GM12878 (cell line): ENCODE data around the gene SIGLEC11. TPM values are rescaled to one million over a fixed set of nuclear protein-coding genes. Genes with fewer than 3 reads are reported as not detected.

ENCODE experiments used
- ATAC-seq: fragments of 200-7000 bp; cut with Tn5 transposase; 3 replicates; pipeline ENCODE4 v1.9.1; 2020; ENCODE audit warnings: mild to moderate bottlenecking, moderate library complexity
- BruUV-seq: library from RNA; stranded (reverse); fragments of 400-500 nt; replicated peaks from 2 replicates; lab custom pipeline; 2021; lab: Mats Ljungman, UMichigan
- CTCF ChIA-PET: fragments of 300-600 bp; sonication (Branson Sonifier 250); formaldehyde crosslinking; extraction: SDS; loops from one replicate; lab custom pipeline; 2021; ENCODE audit warnings: inconsistent platforms; lab: Yijun Ruan, JAX
- POLR2A ChIA-PET: fragments of 350-600 bp; formaldehyde crosslinking; extraction: SDS; loops from one replicate; lab custom pipeline; 2021; ENCODE audit warnings: inconsistent platforms; lab: Charles Lee
- RAD21 ChIA-PET: fragments of 300-600 bp; sonication (Branson Sonifier 250); formaldehyde crosslinking; loops from one replicate; lab custom pipeline; 2023; ENCODE audit warnings: antibody characterized with exemption; ENCODE audit not compliant: unreplicated experiment; lab: Charles Lee
- SMC1A ChIA-PET: fragments of 300-600 bp; sonication (Branson Sonifier 250); formaldehyde crosslinking; loops from one replicate; lab custom pipeline; 2023; ENCODE audit not compliant: unreplicated experiment, uncharacterized antibody; lab: Charles Lee
- DNase-seq: peaks from one replicate; pipeline ENCODE4 v3.0.0-alpha.2; 2011; ENCODE audit warnings: low read depth, low spot score
- FAIRE-seq: peaks from 3 replicates; lab custom pipeline; 2011; peaks lifted over from hg19 to GRCh38; lab: Jason Lieb, UNC
- H2AFZ ChIP-seq: 2 replicates; pipeline ENCODE4 v1.6.0; 2011; ENCODE audit warnings: low read depth, low read length, control low read depth; ENCODE audit not compliant: control insufficient read depth
- H3K27ac ChIP-seq: 2 replicates; pipeline ENCODE4 v1.5.1; 2011; ENCODE audit warnings: control low read depth; ENCODE audit not compliant: control insufficient read depth, insufficient read depth
- H3K27me3 ChIP-seq, 2 experiments: replicated peaks in 1 of 2; 2 replicates each; pipeline versions ENCODE4 v1.6.0 to v1.6.1; 2011; ENCODE audit warnings: low read length in 1 of 2; ENCODE audit not compliant: control insufficient read depth in 2 of 2, insufficient read depth in 2 of 2
- H3K36me3 ChIP-seq, 2 experiments: 2 replicates each; pipeline ENCODE4 v1.5.1; 2011; ENCODE audit warnings: low read length in 1 of 2; ENCODE audit not compliant: control insufficient read depth in 2 of 2, insufficient read depth in 2 of 2
- H3K4me1 ChIP-seq: 2 replicates; pipeline ENCODE4 v1.6.1; 2011; ENCODE audit warnings: mild to moderate bottlenecking, low read length, moderate library complexity, mixed read lengths; ENCODE audit not compliant: control insufficient read depth, insufficient read depth
- H3K4me2 ChIP-seq: 2 replicates; pipeline ENCODE4 v1.6.0; 2011; ENCODE audit warnings: control low read depth; ENCODE audit not compliant: control insufficient read depth, insufficient read depth
- H3K4me3 ChIP-seq: fragments of 200-600 bp; sonication (generic); 2 replicates; pipeline ENCODE4 v1.5.1; 2016
- H3K79me2 ChIP-seq: 2 replicates; pipeline ENCODE4 v1.6.0; 2011; ENCODE audit warnings: low read length; ENCODE audit not compliant: control insufficient read depth, insufficient read depth
- H3K9ac ChIP-seq: 2 replicates; pipeline ENCODE4 v1.8.0; 2011; ENCODE audit warnings: low read length, control low read depth, mixed read lengths; ENCODE audit not compliant: control insufficient read depth, insufficient read depth
- H3K9me3 ChIP-seq: replicated peaks from 3 replicates; pipeline ENCODE4 v1.5.1; 2011; ENCODE audit warnings: mild to moderate bottlenecking, low read length; ENCODE audit not compliant: control insufficient read depth, insufficient read depth
- H4K20me1 ChIP-seq: 2 replicates; pipeline ENCODE4 v1.6.0; 2011; ENCODE audit not compliant: control insufficient read depth, insufficient read depth
- CBX3 ChIP-seq: fragments of 200-600 bp; sonication (generic); IDR thresholded peaks from 2 replicates; pipeline ENCODE4 v1.6.1; 2016; ENCODE audit warnings: low read depth, borderline replicate concordance
- EP300 ChIP-seq, 2 experiments: fragments of 150-350 bp in 1 of 2; IDR thresholded peaks; 2 replicates each; pipeline ENCODE4 v1.6.1; 2011 to 2012; ENCODE audit warnings: low read depth in 2 of 2, low read length in 2 of 2, borderline replicate concordance in 1 of 2, improper control_type of control experiment in 1 of 2, inconsistent platforms in 1 of 2; ENCODE audit not compliant: control insufficient read depth in 1 of 2
- ESRRA ChIP-seq: IDR thresholded peaks from 2 replicates; pipeline ENCODE4 v1.6.1; 2012; ENCODE audit warnings: mild to moderate bottlenecking, low read length, improper control_type of control experiment
- FOS ChIP-seq: IDR thresholded peaks from 3 replicates; pipeline ENCODE4 v1.6.1; 2011; ENCODE audit warnings: borderline replicate concordance; ENCODE audit not compliant: insufficient read length; ENCODE audit errors: extremely low read depth
- IKZF1 ChIP-seq: fragments of 450-650 bp; conservative IDR thresholded peaks from 2 replicates; pipeline ENCODE4 v1.6.1; 2017; ENCODE audit warnings: antibody characterized with exemption, mild to moderate bottlenecking
- JUNB ChIP-seq: IDR thresholded peaks from 2 replicates; pipeline ENCODE4 v1.6.1; 2016; ENCODE audit warnings: antibody characterized with exemption, mild to moderate bottlenecking
- KDM1A ChIP-seq: fragments of 200-600 bp; sonication (generic); IDR thresholded peaks from 2 replicates; pipeline ENCODE4 v1.6.1; 2016; ENCODE audit warnings: borderline replicate concordance
- MAX ChIP-seq: IDR thresholded peaks from 2 replicates; pipeline ENCODE4 v1.6.1; 2012; ENCODE audit warnings: low read depth, low read length, improper control_type of control experiment
- NRF1 ChIP-seq: conservative IDR thresholded peaks from 2 replicates; pipeline ENCODE4 v1.6.1; 2011; ENCODE audit warnings: mild to moderate bottlenecking, low read depth, low read length, improper control_type of control experiment
- PAX5 ChIP-seq: IDR thresholded peaks from 2 replicates; pipeline ENCODE4 v1.6.1; 2011; ENCODE audit warnings: low read depth, low read length, borderline replicate concordance
- RBBP5 ChIP-seq: fragments of 200-600 bp; sonication (generic); conservative IDR thresholded peaks from 2 replicates; pipeline ENCODE4 v1.6.1; 2016
- TCF7 ChIP-seq: IDR thresholded peaks from 2 replicates; pipeline ENCODE4 v1.6.1; 2014; ENCODE audit warnings: antibody characterized with exemption, borderline replicate concordance
- USF2 ChIP-seq: IDR thresholded peaks from 2 replicates; pipeline ENCODE4 v1.6.1; 2011; ENCODE audit warnings: low read depth, low read length, improper control_type of control experiment, borderline replicate concordance
- YY1 ChIP-seq: IDR thresholded peaks from 2 replicates; pipeline ENCODE4 v1.6.1; 2011; ENCODE audit warnings: low read depth, mild to moderate bottlenecking, low read length
- ZBTB4 ChIP-seq: fragments of 450-650 bp; formaldehyde crosslinking; IDR thresholded peaks from 2 replicates; pipeline ENCODE4 v1.4.0; 2022; ENCODE audit warnings: mild to moderate bottlenecking, moderate library complexity
- ZNF24 ChIP-seq: fragments of 450-650 bp; IDR thresholded peaks from 2 replicates; pipeline ENCODE4 v1.6.1; 2017; ENCODE audit warnings: antibody characterized with exemption, mild to moderate bottlenecking
- WGBS: methylation state at CpG from one replicate; pipeline ENCODE4 v1.1.6; 2016; ENCODE audit warnings: low lambda C conversion rate; ENCODE audit not compliant: insufficient replicate concordance, insufficient coverage; ENCODE audit errors: missing lambda C conversion rate; 5-methylcytosine and 5-hydroxymethylcytosine counted together
- in situ Hi-C: fragments of 300-500 bp; cut with MboI; formaldehyde crosslinking; loops from 9 replicates; pipeline ENCODE4 v1.14.3; 2018; ENCODE audit warnings: mixed read lengths
- intact Hi-C: fragments of 100-400 bp; cut with micrococcal nuclease; formaldehyde crosslinking; loops from one replicate; pipeline ENCODE4 v1.14.2; 2022; ENCODE audit not compliant: unreplicated experiment
- polyA plus RNA-seq, 11 experiments: library from polyadenylated mRNA; depleted of rRNA in 4 of 11; unstranded in 6 of 11; stranded (reverse) in 5 of 11; fragments of >200 nt; fragmentation: Nextera tagmentation in 4 of 11; fragmentation: Illumina TruSeq in 1 of 11; extraction: Ambion mirVana in 4 of 11; extraction: Trizol in 1 of 11; gene quantifications; 1 replicate in 1 of 11; 2 replicates in 10 of 11; pipeline versions ENCODE4 v1.2.1 to v1.2.3, GENCODE V29; 2011 to 2016; ENCODE audit warnings: inconsistent platforms in 2 of 11, missing spikeins in 2 of 11, low read depth in 1 of 11
- total RNA-seq, 4 experiments: library from RNA; depleted of rRNA in 3 of 4; stranded (reverse); fragments of >200 nt in 3 of 4; fragmentation: Illumina TruSeq in 1 of 4; extraction: Trizol in 1 of 4; gene quantifications; 2 replicates each; pipeline versions ENCODE4 v1.2.1 to v1.2.3, GENCODE V29; 2013 to 2021

Gene SIGLEC11
- total and polyA plus RNA-seq, 10 of the 15 experiments (the other 5 are each of a cell fraction or from before 2014, with no cell fraction given): not detected

GRCh38 chr19:49981603-49982593, 20.9 kb upstream of the SIGLEC11 start (continued):
- TF ChIP-seq YY1 (no peak), ZNF24 (no peak), IKZF1 (no peak), FOS (no peak), EP300 (IDR thresholded peaks at IDR 0.05; ENCODE audit: borderline replicate concordance in 1 of 2, control insufficient read depth in 1 of 2, low read depth in 2 of 2, low read length in 2 of 2) (no peak), JUNB (no peak), ESRRA (no peak), TCF7 (no peak), NRF1 (no peak), KDM1A (no peak)
- TF ChIP-seq, all 136 proteins: peak for 0

GRCh38 chr19:49978324-49978723, 17.4 kb upstream of the SIGLEC11 start:
- FAIRE-seq (no peak), DNase-seq (no peak), ATAC-seq (no peak)
- Histone ChIP-seq H3K4me3 (no peak overlapping the region), H3K79me2 (no peaks in the 10 kb centered on the region), H4K20me1 (0 out of 2 replicates have a peak, but pooled peaks cover 2% of the 10 kb centered on the region), H3K4me1 (no peaks in the 10 kb centered on the region), H3K36me3 (no peaks in the 10 kb centered on the region; a peak in 1 of 4 replicates), H3K27ac (no peak overlapping the region), H3K27me3 (no peaks in the 10 kb centered on the region), H3K4me2 (no peak overlapping the region), H3K9ac (no peak overlapping the region), H2AFZ (no peak overlapping the region), H3K9me3 (no peaks in the 10 kb centered on the region)
- BruUV-seq: no TSS peak
- WGBS: 74% methylated on average over 11 of the region's 11 CpGs
- RAD21 ChIA-PET: interaction anchor here (2.0 kb wide), 1 partner anchor 40 kb away, joined by 4 read pairs; no protein-coding TSS in a partner anchor
- intact Hi-C loops: no loop called here
- in situ Hi-C loops: no loop called here
- SMC1A ChIA-PET: no interaction called here
- CTCF ChIA-PET: no interaction called here
- TF ChIP-seq MAX: no peak
- no peak for TF ChIP-seq ZBTB4
- no peak for TF ChIP-seq USF2
- no peak for TF ChIP-seq CBX3
- TF ChIP-seq NRF1: no peak
- no peak for TF ChIP-seq RBBP5
- TF ChIP-seq PAX5: no peak
- POLR2A ChIA-PET: interaction anchor here (1.0 kb wide), 1 partner anchor 21 kb away, joined by 3 read pairs; no protein-coding TSS in a partner anchor
